Upper lobe of left lung (tissue), 4 donors: Measurements from ENCODE around the gene ATXN7.

Source experiments
- POLR2A ChIP-seq, 4 donors: fragments of 450-650 bp; IDR thresholded peaks; one replicate each; pipeline ENCODE4 v1.5.1; 2016 to 2017; ENCODE audit warnings: antibody characterized with exemption in 4 of 4, mild to moderate bottlenecking in 2 of 4
- TF ChIP-seq, protein P1 (sequence below), 6 experiments: fragments of 450-650 bp in 4 of 6; fragments of 200-600 bp in 2 of 6; sonication (generic) in 2 of 6; IDR thresholded peaks; one replicate each; pipeline ENCODE4 v1.5.1; 2016 to 2019; ENCODE audit warnings: antibody characterized with exemption in 6 of 6

DNA sequence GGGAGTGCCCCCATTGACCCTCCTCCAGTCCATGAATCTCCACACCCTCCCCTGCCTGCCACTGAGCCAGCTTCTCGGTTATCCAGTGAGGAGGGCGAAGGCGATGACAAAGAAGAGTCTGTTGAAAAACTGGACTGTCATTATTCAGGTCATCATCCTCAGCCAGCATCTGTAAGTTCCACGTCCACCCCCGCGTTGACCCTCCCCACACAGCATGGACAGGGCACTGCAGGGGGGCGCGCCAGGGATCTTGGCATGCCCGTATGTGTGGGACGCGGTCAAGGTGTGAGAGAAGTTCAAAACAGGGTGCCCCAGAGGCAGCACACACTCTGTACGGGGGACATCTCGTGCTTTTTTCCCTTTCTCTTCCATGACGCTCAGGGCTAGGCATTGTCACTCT is 126.5 kb downstream of the ATXN7 start:
- TF ChIP-seq POLR2A (IDR thresholded peaks at IDR 0.05), result no peak
- TF ChIP-seq, protein P1, sequence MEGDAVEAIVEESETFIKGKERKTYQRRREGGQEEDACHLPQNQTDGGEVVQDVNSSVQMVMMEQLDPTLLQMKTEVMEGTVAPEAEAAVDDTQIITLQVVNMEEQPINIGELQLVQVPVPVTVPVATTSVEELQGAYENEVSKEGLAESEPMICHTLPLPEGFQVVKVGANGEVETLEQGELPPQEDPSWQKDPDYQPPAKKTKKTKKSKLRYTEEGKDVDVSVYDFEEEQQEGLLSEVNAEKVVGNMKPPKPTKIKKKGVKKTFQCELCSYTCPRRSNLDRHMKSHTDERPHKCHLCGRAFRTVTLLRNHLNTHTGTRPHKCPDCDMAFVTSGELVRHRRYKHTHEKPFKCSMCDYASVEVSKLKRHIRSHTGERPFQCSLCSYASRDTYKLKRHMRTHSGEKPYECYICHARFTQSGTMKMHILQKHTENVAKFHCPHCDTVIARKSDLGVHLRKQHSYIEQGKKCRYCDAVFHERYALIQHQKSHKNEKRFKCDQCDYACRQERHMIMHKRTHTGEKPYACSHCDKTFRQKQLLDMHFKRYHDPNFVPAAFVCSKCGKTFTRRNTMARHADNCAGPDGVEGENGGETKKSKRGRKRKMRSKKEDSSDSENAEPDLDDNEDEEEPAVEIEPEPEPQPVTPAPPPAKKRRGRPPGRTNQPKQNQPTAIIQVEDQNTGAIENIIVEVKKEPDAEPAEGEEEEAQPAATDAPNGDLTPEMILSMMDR (IDR thresholded peaks at IDR 0.05), result no peak
